Midbrain (tissue), 1 donor: ENCODE results near the gene SOD2.
"Not testable (repeated sequence)": the region's sequence is repeated elsewhere in the genome, so short reads cannot be mapped to it uniquely, and the experiment has no call there.

Experiments used
- DNase-seq: peaks from one replicate; lab custom pipeline; 2025; lab: John Stamatoyannopoulos, UW

SOD2 gene

DNA sequence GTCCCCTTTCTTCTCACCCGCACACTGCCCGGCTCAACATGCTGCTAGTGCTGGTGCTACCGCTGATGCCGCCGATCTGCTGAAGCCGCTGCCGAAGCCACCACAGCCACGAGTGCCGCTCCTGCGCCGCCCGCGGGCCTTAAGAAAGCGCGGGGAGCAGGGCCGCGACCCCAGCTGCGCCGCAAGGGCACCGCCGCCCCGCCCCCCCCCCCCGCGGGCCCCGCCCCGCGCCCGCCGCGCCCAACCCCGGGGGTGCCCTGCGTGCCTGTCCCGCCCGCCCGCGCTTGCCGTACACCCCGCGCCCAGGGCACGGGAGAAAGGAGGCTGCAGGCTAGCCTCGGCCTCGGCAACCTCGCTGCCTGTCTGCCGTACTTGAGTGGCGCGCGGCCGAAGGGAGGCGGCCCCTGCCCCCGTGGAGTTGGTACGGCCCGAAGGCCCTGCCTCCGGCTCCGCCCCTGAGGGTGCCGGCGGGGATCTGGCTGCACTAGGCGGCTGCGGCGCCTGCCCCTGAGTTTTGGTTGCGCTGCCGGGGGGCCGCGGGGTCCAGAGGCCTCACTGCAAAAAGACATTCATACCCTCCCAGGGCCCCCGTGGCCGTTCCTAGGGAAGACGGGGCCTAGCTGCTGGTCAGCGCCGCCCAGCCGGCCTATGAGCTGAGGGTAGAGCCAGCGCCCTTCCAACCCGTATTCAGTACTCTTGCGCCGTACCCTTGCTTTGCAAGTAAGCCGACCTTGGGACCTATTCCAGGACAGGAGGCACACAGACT, at the start of gene SOD2:
SOD2 (minus strand) TSS at position 114 of the 766 bp plus-strand sequence; CDS start at position 40, 74 bp downstream.
- peak; percentile 87 for DNase-seq

DNA sequence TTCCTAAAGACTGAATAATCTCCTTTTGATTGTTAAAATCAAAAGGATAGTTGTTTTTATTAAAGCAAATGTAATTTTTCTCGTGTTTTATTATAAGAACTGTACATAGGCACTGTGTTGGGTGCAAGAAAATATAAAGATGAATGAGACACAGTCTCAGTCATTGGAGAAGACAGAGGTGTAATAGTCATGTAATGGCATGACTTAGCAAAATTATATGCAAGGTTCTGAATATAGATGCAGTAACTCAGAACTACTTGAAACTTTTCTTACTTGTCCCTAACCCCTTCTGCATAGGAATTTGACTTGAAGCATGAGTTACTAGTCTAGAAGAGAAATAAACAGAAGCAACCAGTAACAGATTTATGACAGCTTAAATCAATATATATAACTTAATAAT, 49.1 kb upstream of the SOD2 start:
- DNase-seq, result no peak

DNA sequence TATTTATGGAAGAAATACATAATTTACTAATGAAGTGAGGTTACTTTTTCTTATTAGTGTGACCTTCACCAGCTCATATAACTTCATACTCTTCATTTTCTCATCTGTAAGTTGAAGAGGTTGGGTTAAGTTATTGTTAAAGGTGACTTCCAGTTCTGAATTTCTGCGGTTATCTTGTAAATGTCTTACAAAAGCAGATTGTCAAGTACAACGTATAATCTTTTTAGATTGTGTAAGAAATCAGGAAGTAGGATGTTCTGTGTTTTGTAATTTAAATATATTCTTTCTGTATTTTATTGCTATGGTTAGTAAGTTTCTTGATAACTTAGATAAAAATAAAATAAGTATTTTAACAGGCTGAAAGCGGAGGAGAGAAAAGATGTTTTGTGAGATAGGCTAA, 46.3 kb upstream of the SOD2 start:
- DNase-seq, result no peak

DNA sequence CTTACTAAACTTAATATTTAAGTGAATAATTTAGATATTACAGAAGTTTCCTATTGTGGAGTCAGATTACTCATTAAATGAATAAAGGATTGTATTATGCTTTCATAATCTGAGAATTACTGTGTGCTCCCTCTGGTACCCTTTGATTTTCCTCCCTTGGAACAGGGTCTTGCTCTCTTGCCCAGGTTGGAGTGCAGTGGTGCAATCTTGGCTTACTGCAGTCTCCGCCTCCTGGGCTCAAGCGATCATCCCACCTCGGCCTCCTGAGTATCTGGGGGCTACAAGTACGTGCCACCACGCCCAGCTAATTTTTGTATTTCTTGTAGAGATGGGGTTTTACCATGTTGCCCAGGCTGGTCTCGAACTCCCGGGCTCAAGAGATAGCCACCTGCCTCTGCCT, 43.9 kb upstream of the SOD2 start:
- no peak for DNase-seq

DNA sequence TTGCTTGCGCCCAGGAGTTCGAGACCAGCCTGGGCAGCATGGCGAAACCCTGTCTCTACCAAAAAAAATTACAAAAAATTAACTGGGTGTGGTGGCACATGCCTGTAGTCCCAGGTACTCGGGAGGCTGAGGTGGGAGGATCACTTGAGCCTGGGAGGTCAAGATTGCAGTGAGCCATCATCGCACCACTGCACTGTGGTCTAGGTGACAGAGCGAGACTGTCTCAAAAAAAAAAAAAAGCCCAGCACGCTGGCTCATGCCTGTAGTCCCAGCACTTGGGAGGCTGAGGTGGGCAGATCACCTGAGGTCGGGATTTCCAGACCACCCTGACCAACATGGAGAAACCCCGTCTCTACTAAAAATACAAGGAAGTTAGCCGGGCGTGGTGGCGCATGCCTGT, 40.4 kb upstream of the SOD2 start:
- DNase-seq, result not testable (repeated sequence)

DNA sequence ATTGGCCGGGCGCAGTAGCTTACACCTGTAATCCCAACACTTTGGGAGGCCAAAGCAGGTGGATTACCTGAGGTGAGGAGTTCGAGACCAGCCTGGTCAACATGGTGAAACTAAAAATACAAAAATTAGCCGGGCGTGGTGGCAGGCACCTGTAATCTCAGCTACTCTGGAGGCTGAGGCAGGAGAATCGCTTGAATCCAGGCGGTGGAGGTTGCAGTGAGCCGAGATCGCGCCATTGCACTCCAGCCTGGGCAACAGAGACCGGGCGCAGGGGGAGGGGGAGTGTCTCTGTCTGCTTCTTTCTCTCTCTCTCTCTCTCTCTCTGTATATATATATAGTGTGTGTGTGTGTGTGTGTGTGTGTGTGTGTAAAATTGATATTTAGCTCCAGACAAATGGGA, 39.5 kb upstream of the SOD2 start:
- DNase-seq, result not testable (repeated sequence)

DNA sequence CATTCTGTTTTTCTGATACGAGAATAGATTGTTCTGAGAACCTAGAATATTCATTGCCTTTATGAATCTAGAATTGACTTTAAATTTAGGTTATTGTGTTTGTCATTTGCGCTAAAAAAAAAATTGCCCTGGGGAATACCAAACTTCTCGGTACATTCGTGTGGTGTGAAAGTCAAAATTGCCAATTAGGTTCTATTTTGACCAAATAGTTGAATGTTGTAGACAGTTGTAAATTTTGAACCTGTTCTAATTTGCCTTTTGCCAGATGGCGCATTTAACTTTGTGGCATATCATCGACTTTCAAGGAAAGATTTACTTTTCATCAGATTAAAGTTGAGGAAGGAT, 37.3 kb upstream of the SOD2 start:
- DNase-seq, result no peak

DNA sequence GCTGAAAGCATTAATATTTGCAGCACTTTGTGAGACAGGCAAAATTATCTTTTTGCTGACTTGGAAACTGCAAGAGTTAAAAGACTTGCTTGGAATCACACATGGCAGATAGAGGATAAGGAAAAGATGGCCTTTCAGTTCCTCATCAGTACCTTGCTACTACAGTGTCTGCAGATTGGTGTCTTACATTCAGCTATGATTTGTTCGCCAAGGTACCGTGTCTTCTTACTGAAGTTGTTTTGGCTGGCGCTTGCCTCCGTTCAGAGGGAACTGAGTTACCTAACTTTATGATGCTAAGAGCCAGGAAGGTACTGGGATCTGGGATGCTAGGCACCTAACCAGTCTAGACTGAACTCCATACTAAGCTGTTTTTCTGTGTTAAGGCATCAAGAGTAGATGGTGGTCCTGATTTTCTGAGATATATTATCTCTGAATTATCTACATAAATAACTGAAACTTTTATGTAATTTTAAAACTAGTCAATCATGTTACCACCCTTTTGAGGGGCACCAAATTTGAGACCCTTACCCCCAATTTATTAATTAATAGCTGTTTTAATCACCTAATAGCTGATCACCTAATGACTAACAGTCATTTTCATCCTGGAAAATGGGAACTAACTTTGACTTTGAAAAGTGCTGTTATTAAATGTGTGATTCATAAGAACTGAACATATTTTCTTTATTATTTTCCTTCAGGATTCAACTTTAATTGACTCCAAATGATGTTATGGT, 36.7 kb upstream of the SOD2 start:
- DNase-seq, result no peak

DNA sequence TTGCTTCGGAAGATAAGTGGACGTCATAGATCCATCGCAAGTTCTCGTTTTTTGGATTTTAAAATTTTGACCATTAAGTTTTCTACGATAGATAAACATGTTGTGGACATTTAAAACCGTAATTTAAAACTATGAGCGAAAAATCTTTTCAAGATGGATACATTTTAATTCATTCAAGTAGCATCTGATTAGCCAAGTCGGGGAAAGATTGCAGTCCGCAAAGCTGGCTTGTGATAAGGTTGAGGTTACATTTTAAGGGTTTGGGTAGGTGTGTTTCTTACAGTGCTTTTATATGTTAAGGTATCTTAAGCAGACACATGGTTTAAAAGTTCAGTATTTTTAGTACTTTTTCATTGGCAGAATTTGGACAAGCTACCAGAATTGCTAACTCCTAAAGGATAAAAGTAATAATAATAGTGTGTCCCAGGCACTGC, 35.5 kb upstream of the SOD2 start:
- DNase-seq, result no peak

DNA sequence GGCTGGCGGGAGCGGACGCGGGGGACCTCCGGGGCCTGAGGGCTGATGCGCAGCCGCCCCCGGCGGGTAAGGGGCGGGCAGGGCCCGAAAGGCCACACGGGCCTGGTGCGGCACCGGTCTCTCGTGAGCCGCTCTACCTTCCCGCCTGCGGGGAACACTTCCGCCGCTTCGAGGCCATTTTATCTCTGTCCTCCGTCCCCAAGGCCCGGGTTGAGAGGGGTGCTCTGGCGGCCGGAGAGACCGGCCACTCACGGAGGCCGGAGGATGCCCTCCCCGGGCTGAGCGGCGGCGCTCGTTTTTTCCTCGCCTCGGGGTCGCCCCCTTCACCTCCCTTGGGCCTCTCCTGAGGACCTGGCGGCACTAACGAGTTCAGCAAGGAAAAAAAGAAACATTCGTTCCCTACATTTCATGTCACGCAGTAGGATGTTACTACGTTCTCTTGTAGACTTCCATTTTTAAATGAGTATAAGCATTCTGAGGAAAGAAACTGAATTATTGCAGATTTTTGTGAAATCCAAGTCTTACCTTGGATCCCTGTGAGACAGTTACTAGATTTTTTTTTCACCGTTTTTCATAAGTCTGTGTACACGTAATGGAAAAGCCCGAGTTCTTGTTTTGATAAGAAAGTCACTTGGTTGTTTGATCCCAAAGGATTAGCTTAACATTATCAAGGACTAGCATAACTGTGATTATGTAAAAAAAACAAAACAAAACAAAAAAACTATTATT, 34.8 kb upstream of the SOD2 start:
- peak; percentile 74 for DNase-seq

DNA sequence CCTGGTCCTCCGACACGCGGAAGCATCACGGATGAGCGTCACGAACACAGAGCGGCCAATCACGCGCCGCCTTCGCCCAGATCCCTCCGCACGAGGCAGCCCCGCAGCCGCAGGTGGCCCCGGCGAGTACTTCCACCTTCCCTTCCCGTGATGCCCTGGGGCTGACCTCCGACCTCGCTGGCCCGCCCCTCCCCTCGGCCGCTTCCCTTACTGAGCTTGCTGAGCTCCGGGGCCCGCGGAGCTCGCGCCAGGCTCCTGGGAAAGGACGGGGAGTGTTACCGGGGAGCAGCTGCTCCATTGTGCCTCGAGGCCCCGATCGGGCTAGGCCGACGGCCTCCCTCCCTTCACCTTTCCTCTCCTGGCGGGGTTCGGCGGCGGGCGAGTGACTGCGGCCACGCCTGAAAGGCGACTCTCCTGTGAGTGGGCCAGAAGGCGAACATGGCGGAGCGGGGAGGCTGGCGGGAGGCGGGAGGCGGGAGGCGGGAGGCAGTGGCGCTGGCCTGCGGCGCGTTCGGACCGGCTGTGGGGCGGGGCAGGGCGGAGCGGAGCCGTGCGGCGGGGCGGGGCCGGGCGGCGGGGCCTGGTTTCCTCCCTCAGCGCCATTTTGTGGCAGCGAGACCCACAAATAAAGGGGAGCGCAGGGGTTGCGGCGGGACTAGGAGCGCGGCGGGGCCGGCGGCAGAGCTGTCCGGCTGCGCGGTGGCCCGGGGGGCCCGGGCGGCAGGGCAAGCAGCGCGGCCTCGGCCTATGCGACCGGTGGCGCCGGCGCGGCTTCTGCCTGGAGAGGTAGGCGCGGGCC, 34.1 kb upstream of the SOD2 start, which contains the start of gene WTAP:
WTAP (plus strand) TSS at position 589 of the 799 bp plus-strand sequence. CDS start 8,760 bp downstream, outside the sequence.
- DNase-seq, result peak; percentile 91

DNA sequence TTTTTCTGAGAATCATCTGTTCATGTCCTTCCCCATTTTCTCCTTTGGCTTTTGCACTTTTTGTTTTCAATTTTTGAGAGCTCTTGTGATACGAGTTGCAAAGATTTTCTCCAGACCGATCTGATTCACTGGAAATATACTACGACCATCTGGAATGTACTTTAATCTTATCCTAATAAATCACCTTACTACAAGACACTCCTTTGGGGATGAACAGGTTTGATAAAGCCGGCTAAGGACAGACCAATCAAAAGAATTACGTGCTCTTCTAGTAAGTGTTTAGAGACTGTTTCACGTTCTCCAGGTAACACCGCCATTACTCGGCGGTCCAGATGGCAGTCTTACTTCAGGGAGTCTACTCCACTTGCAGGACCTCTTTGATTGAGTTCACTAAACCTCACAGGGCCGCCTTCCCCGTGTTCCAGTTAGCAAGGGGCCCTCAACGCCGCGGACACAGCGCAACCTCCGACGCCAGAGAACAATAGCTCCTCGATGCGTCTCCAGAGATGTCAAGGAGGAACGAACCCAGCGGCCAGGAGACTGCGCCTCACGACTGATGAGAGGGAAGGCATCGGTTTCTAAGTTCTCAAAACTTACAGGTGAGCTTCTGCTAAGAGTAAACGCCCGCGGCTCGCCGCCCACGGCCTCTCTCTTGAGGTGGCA, 33.3 kb upstream of the SOD2 start:
- no peak for DNase-seq

DNA sequence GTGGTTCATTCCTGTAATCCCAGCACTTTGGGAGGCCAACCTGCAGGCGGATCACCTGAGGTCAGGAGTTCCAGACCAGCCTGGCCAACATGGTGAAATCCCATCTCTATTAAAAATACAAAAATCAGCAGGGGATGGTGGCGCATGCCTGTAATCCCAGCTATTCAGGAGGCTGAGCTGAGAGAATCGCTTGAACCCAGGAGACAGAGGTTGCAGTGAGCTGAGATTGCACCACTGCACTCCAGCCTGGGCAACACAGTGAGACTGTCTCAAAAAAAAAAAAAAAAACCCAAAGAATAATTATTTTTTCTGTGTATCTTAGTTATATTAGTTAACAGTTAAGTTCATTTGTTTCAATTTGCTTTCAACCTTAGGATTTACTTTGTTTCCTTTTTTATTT, 32.2 kb upstream of the SOD2 start:
- DNase-seq, result not testable (repeated sequence)

DNA sequence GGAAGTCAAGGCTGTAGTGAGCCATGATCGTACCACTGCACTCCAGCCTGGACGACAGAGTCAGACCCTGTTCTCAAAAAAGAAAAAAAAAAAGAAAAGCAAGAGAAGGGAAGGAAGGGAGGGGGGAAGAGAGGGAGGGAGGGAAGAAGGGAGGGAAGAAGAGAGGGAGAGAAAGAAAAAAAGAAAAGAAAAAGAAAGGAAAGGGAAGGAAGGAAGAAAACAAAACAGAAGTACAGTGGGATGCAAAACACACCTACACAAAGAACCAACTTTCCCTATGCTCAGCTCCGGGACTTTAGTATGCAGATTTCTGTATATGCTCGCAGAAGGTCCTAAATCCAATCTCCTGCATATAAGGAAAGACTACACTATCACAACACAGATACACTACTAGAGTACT, 31.7 kb upstream of the SOD2 start:
- DNase-seq, result no peak

DNA sequence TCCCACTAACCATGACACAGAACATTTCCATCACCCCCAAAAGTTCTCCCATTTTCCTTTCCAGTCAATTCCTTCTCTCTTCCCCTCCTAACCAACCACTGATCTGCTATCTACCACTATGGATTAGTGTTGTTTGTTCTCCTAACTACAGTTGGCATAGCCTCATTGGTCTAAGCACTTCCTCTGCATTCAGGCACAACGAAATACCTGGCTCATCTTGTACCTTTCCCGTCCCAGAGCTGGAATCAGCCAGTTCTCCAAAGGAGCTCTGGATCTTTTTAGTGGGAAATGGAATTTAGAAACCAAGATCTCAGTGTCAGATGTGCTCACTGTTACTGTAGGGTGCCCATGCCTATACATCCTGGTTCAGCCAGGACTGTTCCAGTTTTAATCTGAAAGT, 30.2 kb upstream of the SOD2 start:
- no peak for DNase-seq

DNA sequence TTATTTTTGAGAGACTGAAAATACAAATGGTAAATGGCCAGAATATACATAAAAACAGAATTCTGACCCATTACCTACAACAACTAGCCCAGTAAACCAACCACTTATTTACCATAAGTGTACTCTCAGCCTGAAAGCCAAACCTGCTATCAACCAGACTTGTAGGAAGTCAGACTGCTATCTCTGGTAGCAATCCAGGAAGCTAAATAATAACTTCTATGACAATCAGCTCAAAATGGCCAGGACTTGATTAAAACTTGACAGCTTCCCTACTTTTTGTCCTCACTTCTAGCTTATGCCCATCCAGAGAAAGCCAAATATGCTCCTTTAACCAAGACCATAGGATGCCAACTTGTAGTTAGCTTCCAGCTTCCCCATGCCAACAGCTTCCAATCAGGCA, 29.6 kb upstream of the SOD2 start:
- DNase-seq, result no peak

DNA sequence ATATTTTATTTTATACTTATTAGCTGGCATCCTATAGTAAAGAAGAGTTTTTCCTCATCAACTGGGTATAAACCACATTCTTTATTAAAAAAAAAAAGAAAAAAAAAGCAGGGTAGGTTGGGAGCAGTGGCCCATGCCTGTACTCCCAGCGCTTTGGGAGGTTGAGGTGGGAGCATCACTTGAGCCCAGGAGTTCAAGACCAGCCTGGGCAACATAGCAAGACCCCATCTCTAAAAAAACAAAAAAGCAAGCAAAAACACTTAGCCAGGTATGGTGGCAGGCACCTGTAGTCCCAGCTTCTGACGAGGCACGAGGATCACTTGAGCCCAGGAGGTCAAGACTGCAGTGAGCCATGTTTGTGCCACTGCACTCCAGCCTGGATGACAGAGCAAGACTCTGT, 28.9 kb upstream of the SOD2 start:
- DNase-seq, result not testable (repeated sequence)

DNA sequence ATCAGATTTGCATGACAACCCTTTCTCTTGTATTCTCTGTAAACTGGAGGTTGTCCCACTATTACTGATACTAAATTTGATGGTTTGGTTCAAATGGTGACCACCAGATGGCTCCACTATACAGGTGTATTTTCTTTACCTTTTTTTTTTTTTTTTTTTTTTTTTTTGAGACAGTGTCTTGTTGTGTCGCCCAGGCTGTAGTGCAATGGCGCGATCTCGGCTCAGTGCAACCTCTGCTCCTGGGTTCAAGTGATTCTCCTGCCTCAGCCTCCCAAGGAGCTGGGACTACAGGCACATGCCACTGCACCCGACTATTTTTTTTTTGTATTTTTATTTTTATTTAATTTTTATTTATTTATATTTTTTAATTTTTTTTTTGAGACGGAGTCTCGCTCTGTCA, 27.7 kb upstream of the SOD2 start:
- no peak for DNase-seq

DNA sequence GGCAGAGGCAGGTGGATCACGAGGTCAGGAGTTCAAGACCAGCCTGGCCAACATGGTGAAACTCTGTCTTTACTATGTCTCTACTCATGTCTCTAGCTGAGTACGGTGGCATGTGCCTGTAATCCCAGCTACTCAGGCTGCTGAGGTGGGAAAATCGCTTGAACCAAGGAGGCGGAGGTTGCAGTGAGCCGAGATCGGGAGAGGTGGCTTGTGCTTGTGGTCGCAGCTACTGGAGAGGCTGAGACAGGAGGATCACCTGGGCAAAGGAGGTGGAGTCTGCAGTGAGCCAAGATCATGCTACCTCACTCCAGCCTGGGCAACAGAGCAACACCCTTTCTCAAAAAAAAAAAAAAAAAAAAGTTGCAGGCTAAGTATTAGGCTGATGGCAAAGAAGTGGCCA, 26.2 kb upstream of the SOD2 start:
- DNase-seq, result no peak

DNA sequence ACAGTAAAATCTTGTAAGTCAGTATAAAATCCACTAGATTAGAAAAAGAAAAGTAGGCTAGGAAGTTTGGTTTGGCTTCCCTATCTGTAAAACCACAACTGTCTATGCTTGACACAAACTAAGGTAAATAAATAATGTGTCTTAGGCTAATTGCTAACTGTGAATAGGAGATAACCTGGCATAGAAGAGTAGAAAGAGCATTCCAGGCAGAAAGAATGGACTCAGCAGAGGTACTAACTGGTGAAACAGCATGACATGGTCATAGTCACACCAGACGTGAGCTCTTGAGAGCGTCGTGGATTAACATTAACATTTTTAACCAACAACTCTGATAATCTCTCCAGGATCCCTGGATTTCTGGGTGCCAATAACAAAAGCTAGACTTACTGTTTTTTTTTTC, 25.6 kb upstream of the SOD2 start:
- no peak for DNase-seq
